ENCODE measurements around the gene MICU1. TPM values are rescaled to one million over a fixed set of nuclear protein-coding genes. Genes with fewer than 3 reads are reported as not detected.
A peak's percentile ranks its signal among the peaks of the same experiment; 100 is the strongest.

Gene MICU1
- total RNA-seq, 1 donor from 2014 or later: 28.7 TPM

GRCh38 chr10:72567421-72567820 is 58.5 kb downstream of the MICU1 start:
- H3K4me1 Mint-ChIP-seq (ENCODE audit: low read depth, unreplicated experiment): peaks cover 4% of the 10 kb centered on the region
- TF ChIP-seq EZH2 (IDR thresholded peaks at IDR 0.05; ENCODE audit: insufficient read depth, low read length) (no peak), CTCF (IDR thresholded peaks at IDR 0.05; ENCODE audit: insufficient read depth, low read depth, low read length) (no peak)
- Histone ChIP-seq H3K9me3 (ENCODE audit: insufficient read depth, low read depth, low read length) (no peaks in the 10 kb centered on the region), H3K9ac (ENCODE audit: low read length) (no peak overlapping the region), H3K27me3 (ENCODE audit: insufficient read depth, low read length) (no peaks in the 10 kb centered on the region), H3K4me3 (ENCODE audit: insufficient read depth, low read depth, low read length) (no peak overlapping the region), H3K27ac (ENCODE audit: low read depth, low read length) (no peak overlapping the region), H3K36me3 (ENCODE audit: insufficient read depth, low read length) (peaks cover 2% of the 10 kb centered on the region), H3K79me2 (ENCODE audit: insufficient read depth, low read length) (no peaks in the 10 kb centered on the region), H3K4me2 (ENCODE audit: low read length) (no peak overlapping the region), H4K20me1 (ENCODE audit: insufficient read depth, low read length) (peaks cover 17% of the 10 kb centered on the region), H3K4me1 (ENCODE audit: insufficient read depth, low read length) (peaks cover 5% of the 10 kb centered on the region), H2AFZ (ENCODE audit: low read depth, low read length) (no peak overlapping the region)
- DNase-seq (ENCODE audit: low read depth): peak; percentile 45
- peak; percentile 9 for FAIRE-seq
- H3K27me3 Mint-ChIP-seq (ENCODE audit: low read depth, unreplicated experiment): no peaks in the 10 kb centered on the region
- no peaks in the 10 kb centered on the region for H3K9me3 Mint-ChIP-seq (ENCODE audit: unreplicated experiment)
- no peak overlapping the region for H3K27ac Mint-ChIP-seq (ENCODE audit: unreplicated experiment)
- no peak overlapping the region for H3K4me3 Mint-ChIP-seq (ENCODE audit: unreplicated experiment)
- peaks cover 15% of the 10 kb centered on the region for H3K36me3 Mint-ChIP-seq (ENCODE audit: low read depth, unreplicated experiment)

GRCh38 chr10:72564596-72564995 is 61.3 kb downstream of the MICU1 start:
- Histone ChIP-seq H3K27me3 (ENCODE audit: insufficient read depth, low read length) (no peaks in the 10 kb centered on the region), H3K4me1 (ENCODE audit: insufficient read depth, low read length) (peaks cover 5% of the 10 kb centered on the region), H3K79me2 (ENCODE audit: insufficient read depth, low read length) (no peaks in the 10 kb centered on the region), H3K27ac (ENCODE audit: low read depth, low read length) (no peak overlapping the region), H3K36me3 (ENCODE audit: insufficient read depth, low read length) (peaks cover 7% of the 10 kb centered on the region), H3K9me3 (ENCODE audit: insufficient read depth, low read depth, low read length) (no peaks in the 10 kb centered on the region), H3K4me3 (ENCODE audit: insufficient read depth, low read depth, low read length) (no peak overlapping the region), H3K9ac (ENCODE audit: low read length) (no peak overlapping the region), H4K20me1 (ENCODE audit: insufficient read depth, low read length) (peaks cover 5% of the 10 kb centered on the region), H2AFZ (ENCODE audit: low read depth, low read length) (no peak overlapping the region), H3K4me2 (ENCODE audit: low read length) (no peak overlapping the region)
- H3K4me1 Mint-ChIP-seq (ENCODE audit: low read depth, unreplicated experiment): peaks cover 4% of the 10 kb centered on the region
- H3K27me3 Mint-ChIP-seq (ENCODE audit: low read depth, unreplicated experiment): no peaks in the 10 kb centered on the region
- no peak overlapping the region for H3K4me3 Mint-ChIP-seq (ENCODE audit: unreplicated experiment)
- FAIRE-seq (no peak), DNase-seq (ENCODE audit: low read depth) (peak; percentile 67)
- H3K27ac Mint-ChIP-seq (ENCODE audit: unreplicated experiment): no peak overlapping the region
- peaks cover 6% of the 10 kb centered on the region for H3K9me3 Mint-ChIP-seq (ENCODE audit: unreplicated experiment)
- TF ChIP-seq CTCF (IDR thresholded peaks at IDR 0.05; ENCODE audit: insufficient read depth, low read depth, low read length) (no peak), EZH2 (IDR thresholded peaks at IDR 0.05; ENCODE audit: insufficient read depth, low read length) (no peak)
- H3K36me3 Mint-ChIP-seq (ENCODE audit: low read depth, unreplicated experiment): peaks cover 22% of the 10 kb centered on the region

- H3K4me1 Mint-ChIP-seq (ENCODE audit: low read depth, unreplicated experiment): peaks cover 4% of the 10 kb centered on the region
Observed at GRCh38 chr10:72563327-72563932, 62.4 kb downstream of the MICU1 start.

More at GRCh38 chr10:72563327-72563932, 62.4 kb downstream of the MICU1 start:
- no peak for FAIRE-seq
- Histone ChIP-seq H2AFZ (ENCODE audit: low read depth, low read length) (no peak overlapping the region), H3K27ac (ENCODE audit: low read depth, low read length) (no peak overlapping the region), H3K79me2 (ENCODE audit: insufficient read depth, low read length) (no peaks in the 10 kb centered on the region), H3K4me3 (ENCODE audit: insufficient read depth, low read depth, low read length) (no peak overlapping the region), H3K4me2 (ENCODE audit: low read length) (no peak overlapping the region), H3K9ac (ENCODE audit: low read length) (no peak overlapping the region), H3K27me3 (ENCODE audit: insufficient read depth, low read length) (no peaks in the 10 kb centered on the region), H3K36me3 (ENCODE audit: insufficient read depth, low read length) (peaks cover 7% of the 10 kb centered on the region), H3K4me1 (ENCODE audit: insufficient read depth, low read length) (peaks cover 5% of the 10 kb centered on the region), H3K9me3 (ENCODE audit: insufficient read depth, low read depth, low read length) (no peaks in the 10 kb centered on the region), H4K20me1 (ENCODE audit: insufficient read depth, low read length) (peaks cover 5% of the 10 kb centered on the region)
- TF ChIP-seq EZH2 (IDR thresholded peaks at IDR 0.05; ENCODE audit: insufficient read depth, low read length) (no peak), CTCF (IDR thresholded peaks at IDR 0.05; ENCODE audit: insufficient read depth, low read depth, low read length) (no peak)
- Mint-ChIP-seq H3K4me3 (ENCODE audit: unreplicated experiment) (no peak overlapping the region), H3K27ac (ENCODE audit: unreplicated experiment) (no peak overlapping the region), H3K36me3 (ENCODE audit: low read depth, unreplicated experiment) (peaks cover 22% of the 10 kb centered on the region), H3K27me3 (ENCODE audit: low read depth, unreplicated experiment) (no peaks in the 10 kb centered on the region), H3K9me3 (ENCODE audit: unreplicated experiment) (peaks cover 6% of the 10 kb centered on the region)
- no peak for DNase-seq (ENCODE audit: low read depth)

Data from astrocyte (in vitro differentiated cells and primary cell).